Left ventricle myocardium superior (tissue), 1 donor: ENCODE results near the gene CELA2A. TPM values are rescaled to one million over a fixed set of nuclear protein-coding genes. Genes with fewer than 3 reads are reported as not detected.
"Not testable (repeated sequence)": the region's sequence is repeated elsewhere in the genome, so short reads cannot be mapped to it uniquely, and the experiment has no call there.

Experiments
- ATAC-seq: fragments of 200-7000 bp; cut with Tn5 transposase; one replicate; pipeline ENCODE4 v1.9.1; 2020; ENCODE audit warnings: mild to moderate bottlenecking, moderate library complexity
- DNase-seq: peaks from one replicate; pipeline ENCODE4 v3.0.0-alpha.2; 2020
- intact Hi-C: fragments of 100-400 bp; cut with micrococcal nuclease; formaldehyde crosslinking; loops from one replicate; pipeline ENCODE4 v1.11.0; 2022
- total RNA-seq: library from RNA; stranded (reverse); fragmentation: NEBNext Ultra II Directional; extraction: Animal tissue kit (Norgen Biotek cat#: 25700); gene quantifications from one replicate; pipeline ENCODE4 v1.2.1, GENCODE V29; 2021
- donor health status: DM: no; HTN: yes; CAD: no; lungs with severe emphysema.

The CELA2A gene
- total RNA-seq, 1 donor from 2014 or later: not detected

- intact Hi-C loops: no loop called here
- DNase-seq (no peak), ATAC-seq (no peak)
Measured at GRCh38 chr1:15439325-15439724, 17.2 kb upstream of the CELA2A start.

- DNase-seq (no peak), ATAC-seq (no peak)
- intact Hi-C loops: no loop called here
Measured at GRCh38 chr1:15440357-15440756, 16.2 kb upstream of the CELA2A start.

- no peak for ATAC-seq
- intact Hi-C loops: no loop called here
- DNase-seq: no peak
Measured at GRCh38 chr1:15441247-15441646, 15.3 kb upstream of the CELA2A start.

GRCh38 chr1:15442119-15442518 lies 14.4 kb upstream of the CELA2A start:
- no peak for ATAC-seq
- intact Hi-C loops: no loop called here
- DNase-seq: no peak

GRCh38 chr1:15442759-15443158 lies 13.8 kb upstream of the CELA2A start:
- intact Hi-C loops: no loop called here
- no peak for ATAC-seq
- no peak for DNase-seq

GRCh38 chr1:15443281-15443680 lies 13.3 kb upstream of the CELA2A start:
- ATAC-seq: no peak
- DNase-seq: no peak

GRCh38 chr1:15444468-15445389 lies 11.8 kb upstream of the CELA2A start:
- intact Hi-C loops: no loop called here
- DNase-seq (no peak), ATAC-seq (peak; percentile 24)

More at GRCh38 chr1:15443281-15443680, 13.3 kb upstream of the CELA2A start:
- intact Hi-C loops: no loop called here

GRCh38 chr1:15445390-15446122 lies 11.0 kb upstream of the CELA2A start:
- DNase-seq (no peak), ATAC-seq (no peak)
- intact Hi-C loops: no loop called here

GRCh38 chr1:15446212-15446611 lies 10.3 kb upstream of the CELA2A start:
- no peak for ATAC-seq
- intact Hi-C loops: no loop called here
- no peak for DNase-seq

GRCh38 chr1:15448877-15449462 lies 7.6 kb upstream of the CELA2A start:
- intact Hi-C loops: no loop called here
- no peak for DNase-seq
- ATAC-seq: no peak

- DNase-seq (no peak), ATAC-seq (no peak)
- intact Hi-C loops: no loop called here
Measured at GRCh38 chr1:15449567-15449966, 7.0 kb upstream of the CELA2A start.

GRCh38 chr1:15451014-15451722 lies 5.4 kb upstream of the CELA2A start:
- intact Hi-C loops: no loop called here
- DNase-seq: no peak
- ATAC-seq: no peak

GRCh38 chr1:15452216-15452615 lies 4.3 kb upstream of the CELA2A start:
- intact Hi-C loops: no loop called here
- DNase-seq (no peak), ATAC-seq (no peak)

GRCh38 chr1:15452866-15453571 lies 3.5 kb upstream of the CELA2A start:
- ATAC-seq (no peak), DNase-seq (no peak)
- intact Hi-C loops: no loop called here

- DNase-seq (no peak), ATAC-seq (no peak)
- intact Hi-C loops: no loop called here
Measured at GRCh38 chr1:15453734-15454133, 2.8 kb upstream of the CELA2A start.

- ATAC-seq: no peak
- DNase-seq: no peak
- intact Hi-C loops: no loop called here
Measured at GRCh38 chr1:15454256-15454655, 2.3 kb upstream of the CELA2A start.

GRCh38 chr1:15455522-15455921 lies 1.0 kb upstream of the CELA2A start:
- ATAC-seq: no peak

GRCh38 chr1:15457585-15457984 lies 1.1 kb downstream of the CELA2A start:
- DNase-seq: no peak
- intact Hi-C loops: no loop called here
- no peak for ATAC-seq

More at GRCh38 chr1:15455522-15455921, 1.0 kb upstream of the CELA2A start:
- no peak for DNase-seq
- intact Hi-C loops: no loop called here

GRCh38 chr1:15458388-15458787 lies 1.9 kb downstream of the CELA2A start:
- DNase-seq, ATAC-seq, intact Hi-C loops: not testable (repeated sequence)
